Mesendoderm (in vitro differentiated cells): Measurements from ENCODE around the gene REPIN1.
"Not testable (repeated sequence)": the region's sequence is repeated elsewhere in the genome, so short reads cannot be mapped to it uniquely, and the experiment has no call there.

Experiments
- DNase-seq: peaks from one replicate; pipeline ENCODE4 v3.0.0; 2013
- H2AK5ac ChIP-seq: 2 replicates; pipeline ENCODE4 v1.6.1; 2013; ENCODE audit warnings: low read length, inconsistent platforms
- H2BK120ac ChIP-seq: 2 replicates; pipeline ENCODE4 v1.6.1; 2013; ENCODE audit warnings: low read depth, mild to moderate bottlenecking, low read length, moderate library complexity, mixed read lengths
- H2BK15ac ChIP-seq: replicated peaks from 2 replicates; pipeline ENCODE4 v1.6.1; 2013; ENCODE audit warnings: low read depth, mild to moderate bottlenecking, moderate library complexity
- H2BK5ac ChIP-seq: 2 replicates; pipeline ENCODE4 v1.6.1; 2013; ENCODE audit warnings: low read length, inconsistent platforms
- H3K18ac ChIP-seq: 2 replicates; pipeline ENCODE4 v1.6.1; 2013; ENCODE audit warnings: mild to moderate bottlenecking, low read length, mixed read lengths
- H3K23ac ChIP-seq: one replicate; pipeline ENCODE4 v1.6.1; 2013; ENCODE audit warnings: low read length
- H3K27ac ChIP-seq: 2 replicates; pipeline ENCODE4 v1.5.1; 2013; ENCODE audit warnings: low read depth, mild to moderate bottlenecking, inconsistent platforms, low read length, moderate library complexity
- H3K27me3 ChIP-seq: 2 replicates; pipeline ENCODE4 v1.6.1; 2013; ENCODE audit warnings: low read length, control low read depth, mild to moderate bottlenecking, inconsistent platforms; ENCODE audit not compliant: insufficient read depth, poor library complexity
- H3K36me3 ChIP-seq: 2 replicates; pipeline ENCODE4 v1.6.1; 2013; ENCODE audit warnings: low read length, inconsistent platforms; ENCODE audit not compliant: control insufficient read depth, insufficient read depth
- H3K4ac ChIP-seq: one replicate; pipeline ENCODE4 v1.6.1; 2013; ENCODE audit warnings: low read depth, mild to moderate bottlenecking, low read length, moderate library complexity
- H3K4me1 ChIP-seq: 2 replicates; pipeline ENCODE4 v1.6.1; 2013; ENCODE audit warnings: low read depth, low read length, inconsistent platforms; ENCODE audit not compliant: control insufficient read depth
- H3K4me2 ChIP-seq: 2 replicates; pipeline ENCODE4 v1.6.1; 2013; ENCODE audit warnings: low read length
- H3K4me3 ChIP-seq: 2 replicates; pipeline ENCODE4 v1.5.1; 2013; ENCODE audit warnings: mild to moderate bottlenecking, low read length
- H3K56ac ChIP-seq: one replicate; pipeline ENCODE4 v1.6.1; 2013; ENCODE audit warnings: low read length
- H3K79me1 ChIP-seq: 2 replicates; pipeline ENCODE4 v1.6.1; 2013; ENCODE audit warnings: low read length, inconsistent platforms
- H3K79me2 ChIP-seq: 2 replicates; pipeline ENCODE4 v1.6.1; 2013; ENCODE audit warnings: mild to moderate bottlenecking, low read length; ENCODE audit not compliant: control insufficient read depth, insufficient read depth
- H3K9ac ChIP-seq: 2 replicates; pipeline ENCODE4 v1.6.1; 2013; ENCODE audit warnings: low read length, inconsistent platforms
- H4K5ac ChIP-seq: one replicate; pipeline ENCODE4 v1.6.1; 2013; ENCODE audit warnings: low read length
- H4K8ac ChIP-seq: one replicate; pipeline ENCODE4 v1.6.1; 2013; ENCODE audit warnings: low read depth, mild to moderate bottlenecking, control low read depth, low read length, moderate library complexity
- WGBS: extraction: QIAGEN DNeasy Blood & Tissue Kit; methylation state at CpG from one replicate; pipeline ENCODE4 v1.1.7; 2013; ENCODE audit warnings: low lambda C conversion rate, missing lambda C conversion rate; ENCODE audit not compliant: insufficient coverage; ENCODE audit errors: extremely low coverage; 5-methylcytosine and 5-hydroxymethylcytosine counted together

The REPIN1 gene

GRCh38 chr7:150383710-150384397, 15.2 kb downstream of the REPIN1 start:
- Histone ChIP-seq H3K9ac (peak overlapping the region; percentile 42), H3K4ac (no peak overlapping the region), H3K27me3 (no peaks in the 10 kb centered on the region), H3K36me3 (no peaks in the 10 kb centered on the region), H3K18ac (peak overlapping the region; percentile 33), H3K56ac (peak overlapping the region; percentile 54), H3K79me1 (peaks cover 25% of the 10 kb centered on the region), H2BK5ac (no peak overlapping the region), H3K79me2 (peaks cover 32% of the 10 kb centered on the region), H3K4me2 (no peak overlapping the region), H3K4me3 (no peak overlapping the region), H2AK5ac (no peak overlapping the region), H3K23ac (no peak overlapping the region), H4K5ac (no peak overlapping the region), H3K4me1 (peaks cover 23% of the 10 kb centered on the region), H4K8ac (no peak overlapping the region), H2BK15ac (no peak overlapping the region), H2BK120ac (no peak overlapping the region), H3K27ac (peak overlapping the region; percentile 4)
- no CpG with 5 or more reads among the region's 22 CpGs for WGBS
- peak; percentile 98 for DNase-seq

- peaks cover 25% of the 10 kb centered on the region for H3K79me1 ChIP-seq
- H4K8ac ChIP-seq: no peak overlapping the region
- peaks cover 23% of the 10 kb centered on the region for H3K4me1 ChIP-seq
- peak overlapping the region; percentile 56 for H3K56ac ChIP-seq
- no peak overlapping the region for H4K5ac ChIP-seq
- DNase-seq: no peak
- peak overlapping the region; percentile 11 for H3K9ac ChIP-seq
- no peak overlapping the region for H2BK5ac ChIP-seq
- H3K27ac ChIP-seq: peak overlapping the region; percentile 4
- peak overlapping the region; percentile 9 for H2AK5ac ChIP-seq
- peaks cover 32% of the 10 kb centered on the region for H3K79me2 ChIP-seq
- H3K4me2 ChIP-seq: no peak overlapping the region
- no CpG with 5 or more reads among the region's 15 CpGs for WGBS
- H3K4me3 ChIP-seq: no peak overlapping the region
- H3K23ac ChIP-seq: no peak overlapping the region
- H3K18ac ChIP-seq: peak overlapping the region; percentile 33
- H2BK120ac ChIP-seq: no peak overlapping the region
- H2BK15ac ChIP-seq: no peak overlapping the region
- peaks cover 2% of the 10 kb centered on the region for H3K36me3 ChIP-seq
- H3K27me3 ChIP-seq: no peaks in the 10 kb centered on the region
- H3K4ac ChIP-seq: no peak overlapping the region
Observed at GRCh38 chr7:150384406-150385301, 16.0 kb downstream of the REPIN1 start.

DNA sequence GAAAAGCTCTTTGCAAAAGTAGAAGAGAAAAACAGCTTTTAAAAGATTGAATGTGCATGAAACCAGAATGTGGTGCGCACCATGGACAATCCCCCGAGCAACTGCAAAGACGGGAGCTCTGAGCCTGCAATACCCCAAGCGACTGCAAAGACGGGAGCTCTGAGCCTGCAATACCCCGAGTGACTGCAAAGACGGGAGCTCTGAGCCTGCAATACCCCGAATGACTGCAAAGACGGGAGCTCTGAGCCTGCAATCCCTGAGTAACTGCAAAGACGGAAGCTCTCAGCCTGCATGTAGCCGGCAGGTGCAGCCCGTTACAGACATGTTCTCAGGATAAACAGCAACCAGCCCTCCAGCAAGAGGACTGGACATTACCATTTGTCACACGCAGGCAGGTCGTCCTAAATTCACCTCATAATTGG, 16.7 kb downstream of the REPIN1 start:
- no peak for DNase-seq
- Histone ChIP-seq H3K23ac (no peak overlapping the region), H3K9ac (no peak overlapping the region), H3K27me3 (no peaks in the 10 kb centered on the region), H3K27ac (no peak overlapping the region), H2BK15ac (no peak overlapping the region), H4K5ac (no peak overlapping the region), H2BK5ac (no peak overlapping the region), H2BK120ac (no peak overlapping the region), H4K8ac (no peak overlapping the region), H3K4me3 (no peak overlapping the region), H3K36me3 (peaks cover 2% of the 10 kb centered on the region), H3K4me2 (no peak overlapping the region), H3K18ac (no peak overlapping the region), H3K79me1 (peaks cover 23% of the 10 kb centered on the region), H3K56ac (no peak overlapping the region), H3K4ac (no peak overlapping the region), H3K4me1 (peaks cover 20% of the 10 kb centered on the region), H2AK5ac (no peak overlapping the region), H3K79me2 (peaks cover 29% of the 10 kb centered on the region)
- WGBS: no CpG with 5 or more reads among the region's 14 CpGs

GRCh38 chr7:150385884-150386283, 17.3 kb downstream of the REPIN1 start:
- H3K79me1 ChIP-seq: peaks cover 18% of the 10 kb centered on the region
- H3K4me1 ChIP-seq: peaks cover 14% of the 10 kb centered on the region
- H3K36me3 ChIP-seq, H2BK120ac ChIP-seq, H3K23ac ChIP-seq, DNase-seq, H3K4me3 ChIP-seq, H2AK5ac ChIP-seq, H4K8ac ChIP-seq, H3K27me3 ChIP-seq, H3K27ac ChIP-seq, H3K9ac ChIP-seq, H2BK15ac ChIP-seq, H2BK5ac ChIP-seq, H3K4ac ChIP-seq, H3K18ac ChIP-seq, H3K56ac ChIP-seq, H4K5ac ChIP-seq, H3K4me2 ChIP-seq: not testable (repeated sequence)
- no CpG with 5 or more reads among the region's 6 CpGs for WGBS
- peaks cover 23% of the 10 kb centered on the region for H3K79me2 ChIP-seq

DNA sequence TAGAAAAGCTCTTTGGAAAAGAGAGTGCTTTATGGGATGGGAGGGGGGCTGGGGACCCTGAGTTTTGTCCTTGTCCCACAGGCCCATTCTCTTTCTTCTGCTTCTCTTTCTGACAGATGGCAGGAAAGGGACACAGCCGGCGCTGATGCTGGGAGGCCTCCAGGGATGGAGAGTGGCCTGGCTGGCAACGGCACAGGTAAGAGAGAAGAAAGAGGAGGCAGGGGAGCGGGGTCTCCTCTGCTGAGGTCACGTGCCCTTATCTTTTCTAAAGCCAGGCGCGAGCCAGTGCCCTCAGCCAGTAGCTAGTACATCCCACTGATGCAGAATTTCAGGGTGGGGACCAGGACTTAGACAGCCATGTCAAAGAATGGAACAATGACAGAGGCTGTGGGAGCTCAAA, 19.7 kb downstream of the REPIN1 start:
- no peak overlapping the region for H3K4me3 ChIP-seq
- no peak overlapping the region for H3K9ac ChIP-seq
- no peak overlapping the region for H4K8ac ChIP-seq
- H3K56ac ChIP-seq: no peak overlapping the region
- no peak for DNase-seq
- WGBS: no CpG with 5 or more reads among the region's 7 CpGs
- H3K79me2 ChIP-seq: peaks cover 8% of the 10 kb centered on the region
- H2AK5ac ChIP-seq: no peak overlapping the region
- H3K27me3 ChIP-seq: no peaks in the 10 kb centered on the region
- peaks cover 2% of the 10 kb centered on the region for H3K36me3 ChIP-seq
- no peak overlapping the region for H3K18ac ChIP-seq
- no peak overlapping the region for H4K5ac ChIP-seq
- H2BK5ac ChIP-seq: no peak overlapping the region
- no peak overlapping the region for H2BK15ac ChIP-seq
- no peak overlapping the region for H3K27ac ChIP-seq
- no peak overlapping the region for H3K4me2 ChIP-seq
- H2BK120ac ChIP-seq: no peak overlapping the region
- peaks cover 10% of the 10 kb centered on the region for H3K79me1 ChIP-seq
- H3K4me1 ChIP-seq: peaks cover 9% of the 10 kb centered on the region
- H3K4ac ChIP-seq: no peak overlapping the region
- H3K23ac ChIP-seq: no peak overlapping the region
